HG03025 (cell line): ENCODE measurements around the gene PNPLA3.

Source experiments
- ATAC-seq: cut with Tn5 transposase; IDR thresholded peaks from one replicate; pipeline ENCODE4 v1.9.1; 2021; ENCODE audit warnings: mild to moderate bottlenecking, moderate library complexity; ENCODE audit not compliant: unreplicated experiment, low FRiP score

Gene PNPLA3

GRCh38 chr22:43988116-43988820, 64.7 kb downstream of the PNPLA3 start:
- ATAC-seq, result no peak

- no peak for ATAC-seq
Observed at GRCh38 chr22:43988960-43989359, 65.4 kb downstream of the PNPLA3 start.

DNA sequence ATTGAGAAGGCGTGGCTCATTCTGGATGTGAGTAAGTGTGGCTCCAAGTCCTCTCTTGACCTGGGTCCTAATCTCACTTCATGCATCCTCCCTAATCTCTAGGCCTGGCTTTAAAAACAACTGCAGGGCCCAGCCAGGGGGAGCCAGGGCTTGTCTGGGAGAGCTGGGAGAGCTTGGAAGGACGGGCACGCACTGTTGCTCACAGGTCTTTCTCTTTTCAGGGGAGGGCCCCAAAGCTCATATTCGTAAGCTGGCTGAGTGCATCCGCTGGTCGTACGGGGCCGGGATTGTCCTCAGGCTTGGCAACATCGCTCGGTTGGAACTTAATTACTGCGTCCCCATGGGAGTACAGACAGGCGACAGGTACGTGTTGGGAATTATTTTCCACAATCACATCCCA, 66.4 kb downstream of the PNPLA3 start:
- ATAC-seq, result no peak

DNA sequence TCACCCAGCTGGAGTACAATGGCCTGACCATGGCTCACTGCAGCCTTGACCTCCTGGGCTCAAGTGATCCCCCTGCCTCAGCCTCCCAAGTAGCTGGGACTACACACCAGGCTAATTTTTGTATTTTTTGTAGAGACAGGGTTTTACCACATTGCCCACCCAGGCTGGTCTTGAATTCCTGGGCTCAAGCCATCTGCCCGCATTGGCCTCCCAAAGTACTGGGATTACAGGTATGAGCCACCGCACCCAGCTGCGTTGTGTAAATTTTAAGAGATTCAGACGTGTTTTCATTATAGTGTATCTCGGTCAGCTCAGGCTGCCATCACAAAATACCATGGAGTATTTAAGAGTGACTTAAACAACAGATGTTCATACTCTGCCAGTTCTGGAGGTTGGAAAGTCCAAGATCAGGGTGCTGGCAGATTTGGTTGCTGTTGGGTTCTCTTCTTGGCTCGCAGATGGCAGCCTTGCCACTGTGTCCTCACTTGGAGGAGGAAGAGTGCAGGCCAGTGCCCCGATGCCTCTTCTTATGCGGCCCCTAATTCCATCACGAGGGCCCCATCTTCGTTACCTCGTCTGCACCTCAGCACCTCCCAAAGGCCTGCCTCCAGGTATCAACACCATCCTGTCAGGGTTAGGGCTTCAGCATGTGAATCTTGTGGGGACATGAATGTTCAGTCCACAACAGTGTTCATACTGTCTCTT, 67.9 kb downstream of the PNPLA3 start:
- ATAC-seq, result no peak

- ATAC-seq, result no peak
Observed at GRCh38 chr22:43992331-43992821, 68.8 kb downstream of the PNPLA3 start.

DNA sequence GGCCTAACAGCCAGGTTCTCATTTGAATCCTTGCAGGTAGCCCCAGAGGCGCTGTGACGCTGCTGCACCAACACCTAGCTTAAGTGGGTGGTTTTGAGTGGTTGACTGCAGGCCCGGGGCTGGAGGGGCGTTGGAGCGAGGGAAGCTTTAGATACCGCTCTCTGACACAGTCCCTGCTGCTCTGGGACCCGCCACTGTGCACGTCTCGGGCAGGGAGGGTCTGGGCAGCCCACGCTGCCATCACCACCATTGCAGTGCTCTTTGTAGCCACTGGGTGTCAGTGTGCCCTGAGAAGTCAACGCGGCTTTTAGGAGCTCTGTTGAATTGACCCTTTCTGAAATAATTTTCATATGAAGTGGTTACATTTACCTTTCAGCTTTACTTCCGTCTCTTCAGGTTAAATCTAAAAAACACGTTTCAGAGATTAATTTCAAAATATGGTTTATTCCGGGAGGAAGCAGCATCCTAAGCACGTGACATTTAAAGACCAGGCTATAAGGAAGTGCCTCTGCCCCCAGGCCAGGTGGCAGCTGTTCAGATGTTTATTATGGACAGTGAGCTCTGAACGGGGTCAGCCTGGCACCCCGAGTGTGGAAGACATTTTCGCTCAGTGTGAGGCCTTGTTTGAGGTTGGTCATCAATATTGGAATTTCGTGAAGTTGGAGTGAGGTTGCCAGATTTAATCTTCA, 69.6 kb downstream of the PNPLA3 start:
- ATAC-seq, result no peak

DNA sequence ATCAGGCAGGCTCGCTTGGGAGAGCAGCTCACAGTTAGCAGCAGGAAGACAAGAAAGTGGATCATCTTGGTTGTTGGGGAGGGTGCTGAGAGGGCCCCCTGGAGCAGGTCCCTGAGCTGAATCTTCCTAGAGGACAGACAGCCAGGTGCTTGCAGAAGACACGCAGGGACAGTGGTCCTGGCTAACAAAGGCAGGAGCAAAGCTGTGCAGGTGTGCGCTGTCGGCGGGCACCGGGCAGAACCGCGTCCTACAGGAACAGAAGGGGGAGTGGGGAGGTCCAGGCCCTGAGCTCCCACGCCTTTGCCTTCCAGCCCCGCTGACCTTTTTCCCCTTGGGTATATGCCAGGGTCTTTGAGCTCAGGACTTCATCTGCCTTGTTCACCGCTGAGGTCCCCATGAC, 70.4 kb downstream of the PNPLA3 start:
- no peak for ATAC-seq

- ATAC-seq, result no peak
Observed at GRCh38 chr22:43994416-43994815, 70.8 kb downstream of the PNPLA3 start.

- no peak for ATAC-seq
Observed at GRCh38 chr22:43995057-43995685, 71.6 kb downstream of the PNPLA3 start.

- ATAC-seq, result no peak
Observed at GRCh38 chr22:43995798-43996169, 72.2 kb downstream of the PNPLA3 start.

DNA sequence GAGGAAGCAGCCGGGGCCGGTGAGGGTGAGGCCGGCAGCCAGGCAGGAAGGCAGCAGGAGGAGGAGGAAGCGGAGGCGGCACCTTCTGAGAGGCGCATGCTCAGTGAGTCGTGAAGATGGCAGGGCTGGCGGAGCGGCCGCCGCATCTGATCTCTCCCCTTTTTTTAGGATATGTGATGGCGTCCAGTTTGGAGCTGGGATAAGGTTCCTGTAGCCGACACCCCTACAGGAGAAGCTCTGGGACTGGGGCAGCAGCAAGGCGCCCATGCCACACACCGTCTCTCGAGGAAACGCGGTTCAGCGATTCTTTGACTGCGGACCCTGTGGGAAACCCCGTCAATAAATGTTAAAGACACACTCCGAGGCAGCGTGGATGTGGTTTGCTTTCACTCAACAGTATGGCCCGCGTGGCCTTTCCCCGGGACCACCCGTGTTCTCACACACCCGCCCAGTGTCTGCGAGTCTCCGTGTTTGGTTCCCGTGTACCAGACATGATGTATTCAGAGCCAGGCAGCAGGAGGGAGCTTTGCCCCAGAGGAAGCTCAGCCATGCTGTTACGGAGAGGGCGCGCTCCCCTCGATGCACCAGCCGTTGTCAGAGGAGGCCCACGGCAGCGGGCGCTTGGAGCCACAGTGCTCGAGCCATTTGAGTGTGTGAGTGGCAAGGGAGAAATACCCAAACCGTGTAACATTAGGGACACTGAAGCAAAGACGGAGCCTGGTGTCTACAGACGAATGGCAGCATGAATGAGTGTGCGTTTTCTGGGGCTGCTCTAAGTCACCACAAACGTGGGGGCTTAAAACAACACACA, 72.8 kb downstream of the PNPLA3 start:
- no peak for ATAC-seq

GRCh38 chr22:43996981-43997265, 73.3 kb downstream of the PNPLA3 start:
- no peak for ATAC-seq
